C1 segment of cervical spinal cord (tissue), 14 donors: ENCODE data around the gene APPL1.
A peak's percentile ranks its signal among the peaks of the same experiment; 100 is the strongest.

Source experiments
- DNase-seq, 14 donors: peaks; one replicate each; lab custom pipeline; 2025; lab: John Stamatoyannopoulos, UW

APPL1 gene

GRCh38 chr3:57227204-57227929, at the start of gene APPL1:
Gene APPL1, plus strand, starts transcription at chr3:57227729. Its CDS starts 155 bp downstream, at chr3:57227884.
- DNase-seq = peak; percentile 27 to 94 (median 87)

GRCh38 chr3:57179580-57180410, 47.7 kb upstream of the APPL1 start:
- DNase-seq = no peak

- no peak for DNase-seq
Observed at GRCh38 chr3:57184526-57184925, 43.0 kb upstream of the APPL1 start.

- no peak for DNase-seq
Observed at GRCh38 chr3:57192028-57192427, 35.5 kb upstream of the APPL1 start.

GRCh38 chr3:57194641-57195040, 32.9 kb upstream of the APPL1 start:
- DNase-seq = no peak

- no peak for DNase-seq
Observed at GRCh38 chr3:57199895-57200297, 27.6 kb upstream of the APPL1 start, which contains the start of gene HESX1. Gene HESX1, minus strand, starts transcription at chr3:57199978. Its CDS starts 60 bp downstream, at chr3:57199918.

GRCh38 chr3:57206423-57206822, 21.1 kb upstream of the APPL1 start:
- no peak for DNase-seq

- DNase-seq = no peak
Observed at GRCh38 chr3:57221883-57222282, 5.6 kb upstream of the APPL1 start.

- no peak for DNase-seq
Observed at GRCh38 chr3:57224856-57225255, 2.7 kb upstream of the APPL1 start.

- DNase-seq = no peak
Observed at GRCh38 chr3:57226176-57226575, 1.4 kb upstream of the APPL1 start.

GRCh38 chr3:57227930-57228751, 612 bp downstream of the APPL1 start:
- peak in 13 of 14 donors; percentile 5 to 71 (median 47) for DNase-seq

GRCh38 chr3:57230006-57230405, 2.5 kb downstream of the APPL1 start:
- no peak for DNase-seq

- DNase-seq = no peak
Observed at GRCh38 chr3:57233799-57234198, 6.3 kb downstream of the APPL1 start.

GRCh38 chr3:57234613-57235575, 7.4 kb downstream of the APPL1 start:
- no peak for DNase-seq

GRCh38 chr3:57244946-57245345, 17.4 kb downstream of the APPL1 start:
- DNase-seq = no peak

GRCh38 chr3:57252404-57252803, 24.9 kb downstream of the APPL1 start:
- DNase-seq = no peak

- no peak for DNase-seq
Observed at GRCh38 chr3:57256844-57257243, 29.3 kb downstream of the APPL1 start.

- no peak for DNase-seq
Observed at GRCh38 chr3:57257678-57258077, 30.1 kb downstream of the APPL1 start.

- DNase-seq = no peak
Observed at GRCh38 chr3:57261119-57261518, 33.6 kb downstream of the APPL1 start.

GRCh38 chr3:57261929-57262328, 34.4 kb downstream of the APPL1 start:
- no peak for DNase-seq

- DNase-seq = no peak
Observed at GRCh38 chr3:57268416-57268815, 40.9 kb downstream of the APPL1 start.
